T-helper 2 cell treated with Interferon-gamma antibody and Interleukin-4, amounts not matched to agents 5 μg/mL and 100 μg/mL, for 36 hours (primary cell): ENCODE data around the gene UQCC2.

ENCODE experiments used
- DNase-seq: peaks from one replicate; pipeline ENCODE4 v3.0.0; 2021; ENCODE audit warnings: low spot score
- H3K27ac Mint-ChIP-seq: one replicate; pipeline ENCODE4 v1.8.0; 2021; ENCODE audit warnings: mild to moderate bottlenecking, mixed read lengths
- H3K27me3 Mint-ChIP-seq: one replicate; pipeline ENCODE4 v1.8.0; 2021; ENCODE audit warnings: low read depth, mixed read lengths
- H3K36me3 Mint-ChIP-seq: one replicate; pipeline ENCODE4 v1.8.0; 2021; ENCODE audit warnings: low read depth, mixed read lengths
- H3K4me1 Mint-ChIP-seq: one replicate; pipeline ENCODE4 v1.8.0; 2021; ENCODE audit warnings: low read depth, mixed read lengths
- H3K4me3 Mint-ChIP-seq: one replicate; pipeline ENCODE4 v1.8.0; 2022; ENCODE audit warnings: mild to moderate bottlenecking, moderate library complexity, mixed read lengths
- H3K9me3 Mint-ChIP-seq: one replicate; pipeline ENCODE4 v1.8.0; 2021; ENCODE audit warnings: mixed read lengths

UQCC2 gene

GRCh38 chr6:33712914-33713313 is 1.4 kb upstream of the UQCC2 start:
- H3K27me3 Mint-ChIP-seq, result peaks cover 3% of the 10 kb centered on the region
- no peak overlapping the region for H3K27ac Mint-ChIP-seq
- peaks cover 29% of the 10 kb centered on the region for H3K4me1 Mint-ChIP-seq
- no peak overlapping the region for H3K4me3 Mint-ChIP-seq
- H3K36me3 Mint-ChIP-seq, result peaks cover 21% of the 10 kb centered on the region
- DNase-seq, result no peak
- H3K9me3 Mint-ChIP-seq, result no peaks in the 10 kb centered on the region

GRCh38 chr6:33710296-33711121 is 991 bp downstream of the UQCC2 start:
- peak overlapping the region; percentile 98 for H3K4me3 Mint-ChIP-seq
- H3K36me3 Mint-ChIP-seq, result peaks cover 22% of the 10 kb centered on the region
- DNase-seq, result peak; percentile 10
- H3K27me3 Mint-ChIP-seq, result peaks cover 3% of the 10 kb centered on the region
- peak overlapping the region; percentile 98 for H3K27ac Mint-ChIP-seq
- no peaks in the 10 kb centered on the region for H3K9me3 Mint-ChIP-seq
- peaks cover 34% of the 10 kb centered on the region for H3K4me1 Mint-ChIP-seq

GRCh38 chr6:33709605-33710295 is 1.8 kb downstream of the UQCC2 start:
- H3K4me1 Mint-ChIP-seq, result peaks cover 34% of the 10 kb centered on the region
- peaks cover 3% of the 10 kb centered on the region for H3K27me3 Mint-ChIP-seq
- H3K9me3 Mint-ChIP-seq, result no peaks in the 10 kb centered on the region
- peak overlapping the region; percentile 19 for H3K27ac Mint-ChIP-seq
- peak overlapping the region; percentile 98 for H3K4me3 Mint-ChIP-seq
- H3K36me3 Mint-ChIP-seq, result peaks cover 22% of the 10 kb centered on the region
- DNase-seq, result no peak

GRCh38 chr6:33708516-33709204 is 2.8 kb downstream of the UQCC2 start:
- H3K27ac Mint-ChIP-seq, result no peak overlapping the region
- no peak for DNase-seq
- no peaks in the 10 kb centered on the region for H3K27me3 Mint-ChIP-seq
- H3K4me1 Mint-ChIP-seq, result peaks cover 34% of the 10 kb centered on the region
- H3K36me3 Mint-ChIP-seq, result peaks cover 25% of the 10 kb centered on the region
- H3K9me3 Mint-ChIP-seq, result no peaks in the 10 kb centered on the region
- no peak overlapping the region for H3K4me3 Mint-ChIP-seq

GRCh38 chr6:33707771-33708170 is 3.7 kb downstream of the UQCC2 start:
- Mint-ChIP-seq H3K9me3 (no peaks in the 10 kb centered on the region), H3K36me3 (peaks cover 27% of the 10 kb centered on the region), H3K27me3 (no peaks in the 10 kb centered on the region), H3K4me3 (no peak overlapping the region), H3K27ac (peak overlapping the region; percentile 12), H3K4me1 (peaks cover 34% of the 10 kb centered on the region)
- no peak for DNase-seq

- Mint-ChIP-seq H3K36me3 (peaks cover 27% of the 10 kb centered on the region), H3K4me1 (peaks cover 33% of the 10 kb centered on the region)
Measured at GRCh38 chr6:33705955-33706725, 5.4 kb downstream of the UQCC2 start.

GRCh38 chr6:33705268-33705885 is 6.1 kb downstream of the UQCC2 start:
- H3K9me3 Mint-ChIP-seq, result no peaks in the 10 kb centered on the region
- no peak overlapping the region for H3K4me3 Mint-ChIP-seq

More at GRCh38 chr6:33705955-33706725, 5.4 kb downstream of the UQCC2 start:
- no peak overlapping the region for H3K4me3 Mint-ChIP-seq
- no peaks in the 10 kb centered on the region for H3K27me3 Mint-ChIP-seq
- no peak overlapping the region for H3K27ac Mint-ChIP-seq
- H3K9me3 Mint-ChIP-seq, result no peaks in the 10 kb centered on the region
- DNase-seq, result no peak

GRCh38 chr6:33704215-33705066 is 7.1 kb downstream of the UQCC2 start:
- no peaks in the 10 kb centered on the region for H3K9me3 Mint-ChIP-seq
- DNase-seq, result no peak
- no peak overlapping the region for H3K27ac Mint-ChIP-seq
- no peak overlapping the region for H3K4me3 Mint-ChIP-seq
- H3K36me3 Mint-ChIP-seq, result peaks cover 24% of the 10 kb centered on the region
- H3K27me3 Mint-ChIP-seq, result no peaks in the 10 kb centered on the region
- H3K4me1 Mint-ChIP-seq, result peaks cover 30% of the 10 kb centered on the region

More at GRCh38 chr6:33705268-33705885, 6.1 kb downstream of the UQCC2 start:
- H3K36me3 Mint-ChIP-seq, result peaks cover 26% of the 10 kb centered on the region
- no peaks in the 10 kb centered on the region for H3K27me3 Mint-ChIP-seq
- H3K27ac Mint-ChIP-seq, result no peak overlapping the region
- H3K4me1 Mint-ChIP-seq, result peaks cover 29% of the 10 kb centered on the region
- no peak for DNase-seq

GRCh38 chr6:33702345-33702977 is 9.0 kb downstream of the UQCC2 start:
- Mint-ChIP-seq H3K9me3 (no peaks in the 10 kb centered on the region), H3K36me3 (peaks cover 24% of the 10 kb centered on the region), H3K27me3 (no peaks in the 10 kb centered on the region), H3K4me1 (peaks cover 20% of the 10 kb centered on the region), H3K4me3 (no peak overlapping the region), H3K27ac (peak overlapping the region; percentile 15)
- no peak for DNase-seq

GRCh38 chr6:33700391-33701050 is 11.0 kb downstream of the UQCC2 start:
- Mint-ChIP-seq H3K36me3 (peaks cover 38% of the 10 kb centered on the region), H3K27ac (peak overlapping the region; percentile 60), H3K27me3 (no peaks in the 10 kb centered on the region), H3K4me3 (peak overlapping the region; percentile 10), H3K4me1 (peaks cover 37% of the 10 kb centered on the region), H3K9me3 (no peaks in the 10 kb centered on the region)
- peak; percentile 65 for DNase-seq

- Mint-ChIP-seq H3K9me3 (no peaks in the 10 kb centered on the region), H3K27ac (no peak overlapping the region), H3K36me3 (peaks cover 39% of the 10 kb centered on the region), H3K4me3 (no peak overlapping the region), H3K4me1 (peaks cover 40% of the 10 kb centered on the region), H3K27me3 (no peaks in the 10 kb centered on the region)
- DNase-seq, result no peak
Measured at GRCh38 chr6:33699739-33700138, 11.8 kb downstream of the UQCC2 start.

GRCh38 chr6:33699131-33699530 is 12.4 kb downstream of the UQCC2 start:
- DNase-seq, result no peak
- Mint-ChIP-seq H3K36me3 (peaks cover 43% of the 10 kb centered on the region), H3K27ac (peak overlapping the region; percentile 49), H3K4me3 (no peak overlapping the region), H3K4me1 (peaks cover 46% of the 10 kb centered on the region), H3K27me3 (no peaks in the 10 kb centered on the region), H3K9me3 (no peaks in the 10 kb centered on the region)
